Erythroblast (primary cell): ENCODE data around the gene JMJD4.

ENCODE experiments used
- GATA1 ChIP-seq: IDR thresholded peaks from 2 replicates; pipeline ENCODE4 v1.6.1; 2011; ENCODE audit warnings: low read depth, mild to moderate bottlenecking, control low read depth, low read length, moderate library complexity
- POLR2A ChIP-seq: IDR thresholded peaks from 2 replicates; pipeline ENCODE4 v1.6.1; 2011; ENCODE audit warnings: mild to moderate bottlenecking, low read length

DNA sequence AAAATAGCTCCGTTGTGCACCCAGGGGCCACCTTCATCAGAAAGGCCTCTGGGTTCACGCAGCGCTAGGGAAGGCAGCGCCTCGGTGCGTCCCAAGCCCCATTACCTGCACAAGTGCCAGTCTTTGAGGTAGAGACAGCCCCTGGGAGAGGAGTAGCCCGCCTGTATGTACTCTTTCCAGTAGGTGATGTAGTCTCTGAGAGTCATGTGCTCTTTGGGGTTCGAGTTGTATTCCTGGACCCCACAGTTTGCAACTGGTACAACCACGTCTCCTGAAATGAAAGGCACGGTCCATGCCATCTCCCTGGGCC is 601 bp downstream of the JMJD4 start:
- TF ChIP-seq POLR2A: no peak
- no peak for TF ChIP-seq GATA1
